K562 (cell line): ENCODE data around the gene SH3BP5. TPM values are rescaled to one million over a fixed set of nuclear protein-coding genes. Genes with fewer than 3 reads are reported as not detected.

ENCODE experiments used
- ATAC-seq: fragments of 200-7000 bp; cut with Tn5 transposase; 3 replicates; pipeline ENCODE4 v1.9.1; 2020; ENCODE audit warnings: moderate library complexity
- BruUV-seq: library from RNA; stranded (reverse); fragments of 400-500 nt; replicated peaks from 2 replicates; lab custom pipeline; 2021; lab: Mats Ljungman, UMichigan
- CTCF ChIA-PET: fragments of 300-600 bp; formaldehyde crosslinking; extraction: SDS; loops from one replicate; lab custom pipeline; 2021; ENCODE audit warnings: low intra/inter-chr PET ratio; lab: Yijun Ruan, JAX
- POLR2A ChIA-PET: fragments of 300-600, 350-650 bp; sonication (Branson Sonifier 250); formaldehyde crosslinking; extraction: SDS; loops from one replicate; lab custom pipeline; 2021; ENCODE audit warnings: antibody characterized with exemption, inconsistent platforms; lab: Yijun Ruan, JAX
- DNase-seq, 4 experiments: peaks; one replicate each; pipeline versions ENCODE4 v3.0.0 to v3.0.0-alpha.2; 2011 to 2018; ENCODE audit warnings: low spot score in 3 of 4, mixed read lengths in 3 of 4; ENCODE audit errors: extremely low read depth in 1 of 4
- FAIRE-seq: peaks from 2 replicates; lab custom pipeline; 2011; peaks lifted over from hg19 to GRCh38; lab: Jason Lieb, UNC
- H2AFZ ChIP-seq: 2 replicates; pipeline ENCODE4 v1.6.0; 2011; ENCODE audit warnings: low read depth, low read length, control low read depth, inconsistent platforms
- H3K27ac ChIP-seq: fragments of 200-600 bp; 3 replicates; pipeline ENCODE4 v1.8.0; 2011; ENCODE audit warnings: low read depth, mild to moderate bottlenecking, control low read depth, inconsistent platforms, low read length, moderate library complexity, mixed read lengths; ENCODE audit errors: extremely low read depth
- H3K27me3 ChIP-seq, 2 experiments: fragments of 300-600 bp in 1 of 2; 2 replicates in 1 of 2; 3 replicates in 1 of 2; pipeline versions ENCODE4 v1.6.0 to v1.8.0; 2011; ENCODE audit warnings: inconsistent platforms in 2 of 2, low read length in 2 of 2, mild to moderate bottlenecking in 1 of 2, mixed read lengths in 1 of 2, moderate library complexity in 1 of 2; ENCODE audit not compliant: control insufficient read depth in 2 of 2, insufficient read depth in 2 of 2
- H3K36me3 ChIP-seq: fragments of 300-600 bp; 3 replicates; pipeline ENCODE4 v1.8.0; 2011; ENCODE audit warnings: mild to moderate bottlenecking, low read length, inconsistent platforms; ENCODE audit not compliant: control insufficient read depth, insufficient read depth
- H3K4me1 ChIP-seq, 2 experiments: fragments of 200-600 bp in 1 of 2; replicated peaks in 1 of 2; 2 replicates in 1 of 2; 3 replicates in 1 of 2; pipeline versions ENCODE4 v1.5.1 to v1.8.0; 2011; ENCODE audit warnings: inconsistent platforms in 2 of 2, low read length in 2 of 2, mild to moderate bottlenecking in 1 of 2, mixed read lengths in 1 of 2, moderate library complexity in 1 of 2; ENCODE audit not compliant: control insufficient read depth in 2 of 2, insufficient read depth in 2 of 2
- H3K4me2 ChIP-seq: 2 replicates; pipeline ENCODE4 v1.6.1; 2011; ENCODE audit warnings: low read length, control low read depth, inconsistent platforms, mixed read lengths; ENCODE audit not compliant: insufficient read depth
- H3K4me3 ChIP-seq: fragments of 200-600 bp; sonication (generic), shearing (Covaris generic); 2 replicates; pipeline ENCODE4 v1.5.1; 2016; ENCODE audit warnings: control low read depth, inconsistent platforms
- H3K79me2 ChIP-seq: fragments of 200-600 bp; 3 replicates; pipeline ENCODE4 v1.8.0; 2011; ENCODE audit warnings: low read length, inconsistent platforms; ENCODE audit not compliant: control insufficient read depth, insufficient read depth
- H3K9ac ChIP-seq, 2 experiments: 2 replicates each; pipeline versions ENCODE4 v1.6.0 to v1.6.1; 2011; ENCODE audit warnings: low read depth in 2 of 2, low read length in 2 of 2, control low read depth in 1 of 2, inconsistent platforms in 1 of 2, mild to moderate bottlenecking in 1 of 2, mixed read lengths in 1 of 2; ENCODE audit not compliant: insufficient read depth in 1 of 2
- H3K9me1 ChIP-seq: one replicate; pipeline ENCODE4 v1.6.0; 2011; ENCODE audit warnings: inconsistent platforms, mild to moderate bottlenecking, low read length, moderate library complexity; ENCODE audit not compliant: control insufficient read depth, insufficient read depth
- H3K9me3 ChIP-seq: replicated peaks from 2 replicates; pipeline ENCODE4 v1.5.1; 2011; ENCODE audit warnings: low read depth, low read length, inconsistent platforms; ENCODE audit not compliant: control insufficient read depth, insufficient read depth
- H4K20me1 ChIP-seq: replicated peaks from 2 replicates; pipeline ENCODE4 v1.6.1; 2011; ENCODE audit warnings: low read length, inconsistent platforms, mixed read lengths; ENCODE audit not compliant: control insufficient read depth, insufficient read depth
- ADNP ChIP-seq: fragments of 200-800 bp; sonication (Bioruptor generic); IDR thresholded peaks from 2 replicates; pipeline ENCODE4 v1.6.1; 2016; ENCODE audit warnings: missing genetic modification characterization, missing compliant biosample characterization
- BRD4 ChIP-seq: fragments of 200-600 bp; sonication (generic); IDR thresholded peaks from 2 replicates; pipeline ENCODE4 v1.6.1; 2017; ENCODE audit warnings: inconsistent platforms
- CTCF ChIP-seq, 3 experiments: IDR thresholded peaks in 2 of 3; conservative IDR thresholded peaks in 1 of 3; 2 replicates each; pipeline ENCODE4 v1.5.1; 2011 to 2012; ENCODE audit warnings: low read length in 3 of 3, mild to moderate bottlenecking in 3 of 3, control low read depth in 2 of 3, improper control_type of control experiment in 1 of 3, inconsistent platforms in 1 of 3, low read depth in 1 of 3, mixed read lengths in 1 of 3, moderate library complexity in 1 of 3; ENCODE audit not compliant: insufficient read depth in 2 of 3
- GATA2 ChIP-seq: sonication (generic); formaldehyde crosslinking; IDR thresholded peaks from 2 replicates; pipeline ENCODE4 v1.4.0; 2020; ENCODE audit warnings: mild to moderate bottlenecking, missing genetic modification reagents
- NR2C1 ChIP-seq, 2 experiments: fragments of 450-650 bp; IDR thresholded peaks; 2 replicates each; pipeline ENCODE4 v1.6.1; 2017; ENCODE audit warnings: mild to moderate bottlenecking in 2 of 2, antibody characterized with exemption in 1 of 2, inconsistent platforms in 1 of 2, missing compliant biosample characterization in 1 of 2, missing genetic modification characterization in 1 of 2
- PML ChIP-seq: IDR thresholded peaks from 2 replicates; pipeline ENCODE4 v1.6.1; 2012; ENCODE audit warnings: low read length, inconsistent platforms
- SIRT6 ChIP-seq: IDR thresholded peaks from one replicate; pipeline ENCODE4 v1.6.1; 2012; ENCODE audit warnings: low read depth, mild to moderate bottlenecking, control low read depth, inconsistent platforms, low read length, moderate library complexity
- STAT5A ChIP-seq: IDR thresholded peaks from 2 replicates; pipeline ENCODE4 v1.6.1; 2012; ENCODE audit warnings: low read length, inconsistent platforms, borderline replicate concordance
- YBX1 ChIP-seq: fragments of 450-650 bp; IDR thresholded peaks from 2 replicates; pipeline ENCODE4 v1.7.1; 2016; ENCODE audit warnings: mild to moderate bottlenecking
- ZC3H4 ChIP-seq: sonication (generic); formaldehyde crosslinking; IDR thresholded peaks from 2 replicates; pipeline ENCODE4 v1.9.0; 2021; ENCODE audit warnings: missing genetic modification reagents, borderline replicate concordance
- ZEB2 ChIP-seq: fragments of 450-650 bp; IDR thresholded peaks from 2 replicates; pipeline ENCODE4 v1.6.1; 2016
- ZNF23 ChIP-seq: fragments of 250-450 bp; sonication (Bioruptor Pico); IDR thresholded peaks from 2 replicates; pipeline ENCODE4 v1.4.0; 2020; ENCODE audit warnings: mild to moderate bottlenecking
- ZNF263 ChIP-seq: sonication (generic); formaldehyde crosslinking; IDR thresholded peaks from 2 replicates; pipeline ENCODE4 v1.8.0; 2022; ENCODE audit warnings: mild to moderate bottlenecking, missing genetic modification reagents, borderline replicate concordance
- ZNF408 ChIP-seq: fragments of 250-450 bp; sonication (Bioruptor Pico); IDR thresholded peaks from 2 replicates; pipeline ENCODE4 v1.4.0; 2020; ENCODE audit warnings: low read depth, mild to moderate bottlenecking, moderate library complexity
- ZNF431 ChIP-seq: sonication (generic); formaldehyde crosslinking; IDR thresholded peaks from 2 replicates; pipeline ENCODE4 v1.8.0; 2022; ENCODE audit warnings: mild to moderate bottlenecking, missing genetic modification reagents
- ZNF444 ChIP-seq: fragments of 250-450 bp; sonication (Bioruptor Pico); IDR thresholded peaks from 2 replicates; pipeline ENCODE4 v1.4.0; 2020; ENCODE audit warnings: mild to moderate bottlenecking, moderate library complexity
- ZNF740 ChIP-seq, 3 experiments: fragments of 200-800 bp in 1 of 3; sonication (Bioruptor generic) in 1 of 3; sonication (generic) in 1 of 3; formaldehyde crosslinking in 1 of 3; IDR thresholded peaks; 2 replicates each; pipeline versions ENCODE4 v1.6.1 to v1.8.0; 2016 to 2022; ENCODE audit warnings: mild to moderate bottlenecking in 2 of 3, missing compliant biosample characterization in 2 of 3, missing genetic modification characterization in 2 of 3, missing genetic modification reagents in 1 of 3
- WGBS: fragments of 100-300 bp; shearing (Covaris generic); methylation state at CpG from one replicate; pipeline ENCODE4 v1.1.6; 2016; ENCODE audit warnings: low coverage, mixed read lengths; ENCODE audit not compliant: insufficient coverage; ENCODE audit errors: missing lambda C conversion rate; 5-methylcytosine and 5-hydroxymethylcytosine counted together
- in situ Hi-C: fragments of 300-500 bp; cut with MboI; formaldehyde crosslinking; loops from 4 replicates; pipeline ENCODE4 v1.15.0; 2018; ENCODE audit warnings: inconsistent platforms, mixed read lengths
- intact Hi-C: fragments of 100-400 bp; cut with micrococcal nuclease; formaldehyde crosslinking; loops from 2 replicates; pipeline ENCODE4 v1.14.2; 2022
- polyA plus RNA-seq, 8 experiments: library from polyadenylated mRNA; depleted of rRNA in 4 of 8; stranded (reverse) in 5 of 8; unstranded in 3 of 8; fragments of >200 nt; fragmentation: Nextera tagmentation in 2 of 8; fragmentation: Illumina TruSeq in 1 of 8; extraction: Ambion mirVana in 2 of 8; extraction: Trizol in 1 of 8; gene quantifications; 2 replicates each; pipeline versions ENCODE4 v1.2.1 to v1.2.3, GENCODE V29; 2011 to 2014; ENCODE audit warnings: inconsistent platforms in 1 of 8, missing spikeins in 1 of 8
- total RNA-seq, 7 experiments: library from RNA; depleted of rRNA in 6 of 7; stranded (reverse); fragments of >200 nt in 6 of 7; fragmentation: Illumina TruSeq in 2 of 7; extraction: Trizol in 2 of 7; gene quantifications; 2 replicates each; pipeline versions ENCODE4 v1.2.1 to v1.2.3, GENCODE V29; 2011 to 2021; ENCODE audit warnings: low replicate concordance in 1 of 7
- TF ChIP-seq, protein P1 (sequence below): sonication (generic); formaldehyde crosslinking; IDR thresholded peaks from 2 replicates; pipeline ENCODE4 v1.8.1; 2023; ENCODE audit warnings: mild to moderate bottlenecking, missing genetic modification reagents, moderate library complexity

Gene SH3BP5
- total and polyA plus RNA-seq, 9 of the 15 experiments (the other 6 are each of a cell fraction or from before 2014, with no cell fraction given): 2.9 to 29.0 (median 14.9) TPM

GRCh38 chr3:15306979-15307359 lies 25.4 kb downstream of the SH3BP5 start:
- Histone ChIP-seq H3K9me1 (no peaks in the 10 kb centered on the region), H3K4me2 (no peak overlapping the region), H3K79me2 (peaks cover 38% of the 10 kb centered on the region), H3K4me3 (no peak overlapping the region), H3K9ac (peak overlapping the region in 1 of 2 experiments; percentile 5; a peak in 1 of 4 replicates), H4K20me1 (no peaks in the 10 kb centered on the region), H3K36me3 (peaks cover 17% of the 10 kb centered on the region; the same call in 2 of the 3 replicates), H3K27ac (no peak overlapping the region), H3K9me3 (no peaks in the 10 kb centered on the region), H2AFZ (no peak overlapping the region), H3K4me1 (peaks cover 58 to 69% of the 10 kb centered on the region in 2 experiments), H3K27me3 (no peaks in the 10 kb centered on the region)
- CTCF ChIA-PET: no interaction called here
- DNase-seq (no peak), FAIRE-seq (no peak), ATAC-seq (no peak)
- TF ChIP-seq, protein P1, sequence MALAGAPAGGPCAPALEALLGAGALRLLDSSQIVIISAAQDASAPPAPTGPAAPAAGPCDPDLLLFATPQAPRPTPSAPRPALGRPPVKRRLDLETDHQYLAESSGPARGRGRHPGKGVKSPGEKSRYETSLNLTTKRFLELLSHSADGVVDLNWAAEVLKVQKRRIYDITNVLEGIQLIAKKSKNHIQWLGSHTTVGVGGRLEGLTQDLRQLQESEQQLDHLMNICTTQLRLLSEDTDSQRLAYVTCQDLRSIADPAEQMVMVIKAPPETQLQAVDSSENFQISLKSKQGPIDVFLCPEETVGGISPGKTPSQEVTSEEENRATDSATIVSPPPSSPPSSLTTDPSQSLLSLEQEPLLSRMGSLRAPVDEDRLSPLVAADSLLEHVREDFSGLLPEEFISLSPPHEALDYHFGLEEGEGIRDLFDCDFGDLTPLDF (CRISPR knock-in tag): no peak
- TF ChIP-seq ADNP (tag): peak; percentile 47; the same call in 1 of the 2 replicates
- TF ChIP-seq PML: no peak
- no peak for TF ChIP-seq ZNF444 (CRISPR knock-in tag)
- TF ChIP-seq STAT5A: no peak
- 0 out of 2 replicates have a peak, but pooled peaks have one; percentile 22 for TF ChIP-seq ZNF431 (CRISPR knock-in tag)
- TF ChIP-seq ZNF263 (CRISPR knock-in tag): 0 out of 2 replicates have a peak, but pooled peaks have one; percentile 28
- no peak for TF ChIP-seq ZNF408 (CRISPR knock-in tag)
- TF ChIP-seq ZNF740 (CRISPR knock-in tag; IDR thresholded peaks at IDR 0.05): 0 out of 2 replicates have a peak, but pooled peaks have one; percentile 32
- TF ChIP-seq ZNF740 (tag; IDR thresholded peaks at IDR 0.05): no peak
- TF ChIP-seq CTCF (IDR thresholded peaks at IDR 0.05 in 2 of 3, conservative IDR thresholded peaks at IDR 0.05 in 1 of 3; ENCODE audit: insufficient read depth in 2 of 3, low read depth in 1 of 3, low read length in 3 of 3): no peak
- no peak for TF ChIP-seq ZC3H4
- TF ChIP-seq YBX1: no peak
- no peak for TF ChIP-seq ZNF23 (CRISPR knock-in tag)
- TF ChIP-seq SIRT6: no peak
- TF ChIP-seq GATA2: 0 out of 2 replicates have a peak, but pooled peaks have one; percentile 43
- no peak for TF ChIP-seq BRD4
- no peak for TF ChIP-seq ZEB2
- no peak for TF ChIP-seq NR2C1 (IDR thresholded peaks at IDR 0.05)
- TF ChIP-seq NR2C1 (tag; IDR thresholded peaks at IDR 0.05): peak; percentile 44; the same call in 1 of the 2 replicates
- POLR2A ChIA-PET: interaction anchor here (0.9 to 1.9 kb wide), 7 partner anchors 9 to 36 kb away, joined by 3 to 9 read pairs (median 4); no protein-coding TSS in a partner anchor
- in situ Hi-C loops: no loop called here
- no TSS peak for BruUV-seq
- 92% methylated on average over 5 of the region's 5 CpGs for whole genome bisulfite sequencing
- intact Hi-C loops: no loop called here
